ENCODE measurements around the gene CACNG4. TPM values are rescaled to one million over a fixed set of nuclear protein-coding genes. Genes with fewer than 3 reads are reported as not detected.

Gene CACNG4
- total RNA-seq, 4 donors from 2014 or later: 0.42 to 0.91 TPM; not detected in 2

DNA sequence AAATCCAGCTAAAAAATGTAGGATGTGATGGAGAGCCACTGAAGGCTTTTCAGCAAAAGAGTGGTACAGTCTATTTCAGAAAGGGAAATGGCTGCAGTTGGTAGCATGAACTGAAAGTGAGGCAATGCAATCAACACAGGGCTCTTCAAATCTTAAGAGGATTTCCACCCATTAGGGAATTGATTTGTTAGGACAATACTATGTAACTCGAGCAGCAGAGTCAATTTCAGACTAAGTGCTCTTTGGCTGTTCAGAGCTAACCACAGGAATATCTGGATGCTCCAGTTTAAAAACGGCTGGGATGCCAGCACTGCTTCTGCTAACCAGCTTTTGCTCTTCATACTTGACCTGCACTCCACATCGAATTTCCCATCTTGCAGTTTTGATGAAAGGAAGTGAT, 104.5 kb downstream of the CACNG4 start:
- no peak for TF ChIP-seq POLR2A (IDR thresholded peaks at IDR 0.05)
- TF ChIP-seq, protein P1, sequence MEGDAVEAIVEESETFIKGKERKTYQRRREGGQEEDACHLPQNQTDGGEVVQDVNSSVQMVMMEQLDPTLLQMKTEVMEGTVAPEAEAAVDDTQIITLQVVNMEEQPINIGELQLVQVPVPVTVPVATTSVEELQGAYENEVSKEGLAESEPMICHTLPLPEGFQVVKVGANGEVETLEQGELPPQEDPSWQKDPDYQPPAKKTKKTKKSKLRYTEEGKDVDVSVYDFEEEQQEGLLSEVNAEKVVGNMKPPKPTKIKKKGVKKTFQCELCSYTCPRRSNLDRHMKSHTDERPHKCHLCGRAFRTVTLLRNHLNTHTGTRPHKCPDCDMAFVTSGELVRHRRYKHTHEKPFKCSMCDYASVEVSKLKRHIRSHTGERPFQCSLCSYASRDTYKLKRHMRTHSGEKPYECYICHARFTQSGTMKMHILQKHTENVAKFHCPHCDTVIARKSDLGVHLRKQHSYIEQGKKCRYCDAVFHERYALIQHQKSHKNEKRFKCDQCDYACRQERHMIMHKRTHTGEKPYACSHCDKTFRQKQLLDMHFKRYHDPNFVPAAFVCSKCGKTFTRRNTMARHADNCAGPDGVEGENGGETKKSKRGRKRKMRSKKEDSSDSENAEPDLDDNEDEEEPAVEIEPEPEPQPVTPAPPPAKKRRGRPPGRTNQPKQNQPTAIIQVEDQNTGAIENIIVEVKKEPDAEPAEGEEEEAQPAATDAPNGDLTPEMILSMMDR (IDR thresholded peaks at IDR 0.05): no peak
- DNase-seq (ENCODE audit: low spot score in 2 of 2): no peak
- intact Hi-C loops (cut with DNase I; ENCODE audit: low total_unique reads): no loop called here
- no peak overlapping the region for H3K4me3 ChIP-seq (ENCODE audit: low read depth, poor library complexity, severe bottlenecking)
- WGBS, 2 donors: 55 to 65% methylated on average over 3 of the region's 3 CpGs

DNA sequence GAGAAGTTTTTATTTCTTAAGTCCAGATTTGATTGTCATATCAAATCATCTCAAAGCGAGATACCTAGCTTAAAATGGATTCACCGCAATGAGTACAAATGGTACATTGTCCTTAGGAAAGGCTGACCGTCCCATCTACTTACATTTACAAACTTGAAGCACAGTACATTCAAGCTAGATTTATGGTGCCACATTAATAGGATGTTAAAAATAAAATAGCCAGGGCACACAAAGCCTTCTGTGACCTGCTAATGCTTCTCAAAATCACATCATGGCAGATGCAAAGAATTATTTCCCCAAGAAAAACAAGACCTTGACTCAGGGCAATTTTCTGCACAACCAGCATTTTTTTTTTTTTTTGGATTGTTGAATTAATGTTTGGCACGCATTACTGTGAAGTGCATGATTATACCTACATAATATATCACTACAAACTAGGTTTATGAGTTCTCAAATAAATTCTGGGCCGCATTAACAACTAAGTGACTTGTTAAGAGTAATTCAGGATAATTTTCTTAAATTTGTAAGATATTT, 105.2 kb downstream of the CACNG4 start:
- WGBS, 2 donors: 88% methylated on average over 5 of the region's 5 CpGs
- TF ChIP-seq, protein P1 (IDR thresholded peaks at IDR 0.05): no peak
- no peak for TF ChIP-seq POLR2A (IDR thresholded peaks at IDR 0.05)
- intact Hi-C loops (cut with DNase I; ENCODE audit: low total_unique reads): no loop called here
- no peak overlapping the region for H3K4me3 ChIP-seq (ENCODE audit: low read depth, poor library complexity, severe bottlenecking)
- no peak for DNase-seq (ENCODE audit: low spot score in 2 of 2)

DNA sequence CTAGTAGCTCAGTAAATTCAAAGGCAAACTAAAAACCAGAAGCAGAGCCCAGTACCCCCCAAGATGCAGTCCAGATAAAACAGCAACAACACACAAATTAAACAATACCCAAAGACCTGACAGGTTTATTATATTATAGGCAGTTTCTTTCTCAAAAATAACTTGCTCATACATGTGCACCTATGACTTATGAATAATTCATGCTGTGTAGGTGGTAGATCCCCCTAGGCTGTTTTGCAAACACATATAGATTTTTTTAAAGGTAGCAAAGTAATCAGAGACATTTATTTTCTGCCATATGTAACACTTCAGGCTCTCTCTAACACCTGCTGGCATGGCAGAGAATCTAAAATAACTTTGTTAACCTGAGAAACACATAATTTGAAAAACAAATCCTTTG, 107.1 kb downstream of the CACNG4 start:
- intact Hi-C loops (cut with DNase I; ENCODE audit: low total_unique reads): no loop called here
- no peak for TF ChIP-seq POLR2A (IDR thresholded peaks at IDR 0.05)
- TF ChIP-seq, protein P1 (IDR thresholded peaks at IDR 0.05): no peak
- no peak for DNase-seq (ENCODE audit: low spot score in 2 of 2)
- H3K4me3 ChIP-seq (ENCODE audit: low read depth, poor library complexity, severe bottlenecking): no peak overlapping the region

DNA sequence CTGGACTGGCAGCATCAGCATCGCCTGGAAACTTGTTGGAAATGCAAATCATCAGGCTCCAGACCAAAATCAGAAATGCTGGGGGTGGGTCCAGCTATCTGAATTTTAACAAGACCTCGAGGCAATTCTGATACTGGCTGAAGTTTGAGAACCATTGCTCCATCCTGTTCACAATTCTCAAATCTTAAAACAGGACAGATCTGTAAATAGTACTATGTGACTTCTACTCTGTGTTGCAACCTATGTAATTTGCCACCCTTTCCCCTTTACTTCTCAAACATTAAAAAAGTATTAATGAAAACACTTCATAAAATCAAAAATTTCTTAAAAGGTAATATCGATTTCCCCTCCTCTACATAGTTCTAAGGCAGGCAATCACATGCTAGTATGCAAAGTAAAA, 108.4 kb downstream of the CACNG4 start:
- intact Hi-C loops (cut with DNase I; ENCODE audit: low total_unique reads): no loop called here
- 78 to 87% methylated on average over 3 of the region's 3 CpGs for WGBS, 2 donors
- no peak for TF ChIP-seq POLR2A (IDR thresholded peaks at IDR 0.05)
- TF ChIP-seq, protein P1 (IDR thresholded peaks at IDR 0.05): no peak
- DNase-seq (ENCODE audit: low spot score in 2 of 2): no peak
- H3K4me3 ChIP-seq (ENCODE audit: low read depth, poor library complexity, severe bottlenecking): no peak overlapping the region

DNA sequence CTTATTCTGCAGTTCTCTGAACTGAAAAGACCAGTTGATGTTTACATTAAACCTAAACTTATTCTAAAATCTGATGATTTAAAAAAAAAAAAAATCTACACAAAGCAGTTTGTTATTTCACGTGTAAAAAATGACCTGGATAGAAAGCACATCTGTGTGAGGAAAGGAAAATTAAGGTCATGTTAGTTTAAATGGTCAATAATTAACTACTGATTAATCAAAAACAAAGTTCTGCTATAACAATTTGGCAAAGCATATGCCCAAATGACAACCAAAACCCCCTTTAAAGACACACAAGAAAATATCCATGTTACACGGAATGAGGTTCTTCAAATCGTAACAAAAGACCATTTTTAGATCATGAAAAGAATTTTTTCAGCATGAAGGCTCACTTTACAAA, 110.3 kb downstream of the CACNG4 start:
- intact Hi-C loops (cut with DNase I; ENCODE audit: low total_unique reads): no loop called here
- 90 to 94% methylated on average over 3 of the region's 3 CpGs for WGBS, 2 donors
- DNase-seq (ENCODE audit: low spot score in 2 of 2): no peak
- TF ChIP-seq, protein P1 (IDR thresholded peaks at IDR 0.05): no peak
- TF ChIP-seq POLR2A (IDR thresholded peaks at IDR 0.05): no peak
- H3K4me3 ChIP-seq (ENCODE audit: low read depth, poor library complexity, severe bottlenecking): no peak overlapping the region

DNA sequence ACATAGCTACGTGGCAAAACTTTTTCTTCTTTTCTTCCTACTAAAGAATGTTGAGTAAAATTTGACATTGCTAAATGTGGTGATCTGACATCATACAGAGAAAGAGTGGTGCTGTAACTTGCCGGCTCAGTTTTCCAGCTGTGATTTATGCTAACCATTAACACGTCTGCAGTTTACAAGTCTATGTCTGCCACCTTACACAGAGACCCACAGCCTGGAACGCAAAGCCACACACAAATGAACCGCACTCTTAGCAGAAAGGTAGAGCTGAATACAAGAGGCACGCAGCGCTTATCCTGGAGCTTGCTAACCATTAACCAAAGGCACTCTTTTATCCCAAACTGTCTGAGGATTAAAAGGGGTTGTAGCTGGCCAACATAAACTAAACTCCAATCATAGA, 111.8 kb downstream of the CACNG4 start:
- no peak overlapping the region for H3K4me3 ChIP-seq (ENCODE audit: low read depth, poor library complexity, severe bottlenecking)
- 75 to 78% methylated on average over 7 of the region's 7 CpGs for WGBS, 2 donors
- intact Hi-C loops (cut with DNase I; ENCODE audit: low total_unique reads): no loop called here
- TF ChIP-seq POLR2A (IDR thresholded peaks at IDR 0.05): no peak
- TF ChIP-seq, protein P1 (IDR thresholded peaks at IDR 0.05): no peak
- DNase-seq (ENCODE audit: low spot score in 2 of 2): no peak
